HG03060 (cell line): Measurements from ENCODE around the gene APOBEC4.
"Not testable (repeated sequence)": the region's sequence is repeated elsewhere in the genome, so short reads cannot be mapped to it uniquely, and the experiment has no call there.

ENCODE experiments used
- ATAC-seq: cut with Tn5 transposase; IDR thresholded peaks from one replicate; pipeline ENCODE4 v1.9.1; 2021; ENCODE audit warnings: low read depth, moderate number of reproducible peaks; ENCODE audit not compliant: unreplicated experiment

Gene APOBEC4

DNA sequence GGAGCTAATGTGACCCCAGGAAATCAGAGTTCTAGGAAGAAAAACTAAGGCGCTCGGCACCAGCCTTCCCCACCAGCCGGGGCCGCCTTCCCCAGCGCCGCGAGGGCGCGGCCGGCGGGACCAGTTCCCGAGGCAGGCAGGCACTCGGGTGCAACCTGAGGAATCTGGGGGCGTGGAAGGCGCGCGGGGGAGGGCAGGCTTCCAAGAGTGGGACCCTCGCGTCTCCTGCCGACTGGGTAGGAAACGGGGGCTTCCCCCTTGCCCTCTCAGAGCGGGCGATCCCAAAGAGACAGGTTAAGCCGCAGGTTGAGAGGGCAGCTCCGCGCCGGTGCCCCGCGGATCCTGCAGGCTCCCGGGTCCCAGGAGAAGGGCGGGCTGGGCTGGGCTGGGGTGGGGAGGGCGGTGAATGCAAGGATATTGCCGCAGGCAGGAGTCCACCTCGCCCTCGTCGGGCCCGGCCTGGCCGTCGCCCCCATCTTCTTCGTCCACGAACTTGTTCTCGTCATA is 18.0 kb downstream of the APOBEC4 start:
- ATAC-seq = no peak

DNA sequence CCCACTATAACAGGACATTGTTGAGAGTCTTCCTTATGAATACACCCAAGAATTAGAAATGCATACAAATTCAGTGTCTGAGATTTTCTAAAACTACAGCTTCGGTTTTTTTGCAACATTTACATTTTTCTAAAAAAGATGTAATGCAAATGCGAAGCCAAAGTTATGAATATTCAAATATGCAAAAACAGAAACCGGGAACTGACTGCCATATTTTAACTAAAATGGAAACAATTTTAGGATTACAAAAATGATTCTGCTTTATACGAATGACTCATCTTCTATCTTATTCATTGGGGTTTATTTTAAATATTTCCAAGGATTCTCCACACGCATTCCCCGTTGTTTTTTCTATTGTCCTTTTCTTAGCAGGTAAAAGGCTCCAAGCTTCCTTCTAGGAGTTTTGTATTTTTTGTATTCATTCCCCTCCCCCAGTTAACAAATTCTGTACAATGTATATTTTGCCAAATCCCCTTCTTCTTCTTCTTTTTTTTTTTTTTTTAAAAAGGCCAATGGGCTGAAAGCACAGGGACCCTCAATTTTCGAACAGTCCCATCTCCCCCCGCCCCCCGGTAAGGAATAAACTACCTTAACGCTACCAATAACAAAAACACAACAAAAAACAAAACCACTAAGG is 18.6 kb downstream of the APOBEC4 start:
- ATAC-seq = no peak

- peak; percentile 62 for ATAC-seq
Measured at GRCh38 chr1:183633676-183634343, 19.3 kb downstream of the APOBEC4 start.

GRCh38 chr1:183632964-183633363 is 20.2 kb downstream of the APOBEC4 start:
- no peak for ATAC-seq

- ATAC-seq = no peak
Measured at GRCh38 chr1:183632114-183632513, 21.0 kb downstream of the APOBEC4 start.

- no peak for ATAC-seq
Measured at GRCh38 chr1:183630748-183631147, 22.4 kb downstream of the APOBEC4 start.

DNA sequence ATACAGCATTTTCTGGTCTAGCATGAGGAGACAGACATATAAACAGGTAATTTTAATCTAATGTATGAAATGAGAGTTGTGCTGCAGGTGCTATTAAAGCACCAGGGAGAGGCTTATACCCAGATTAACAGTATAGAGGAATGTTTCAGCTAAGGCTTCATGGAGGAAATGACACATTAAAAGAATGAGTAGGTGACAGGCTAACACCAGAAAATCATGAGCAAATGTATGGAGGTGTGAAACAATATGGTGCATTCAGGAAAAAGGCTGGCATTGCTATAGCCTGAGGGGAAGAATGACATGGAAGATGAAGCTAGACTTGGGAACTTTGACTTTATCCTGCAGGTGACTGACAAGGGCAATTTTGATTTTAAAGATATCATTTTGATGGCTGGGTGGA is 24.6 kb downstream of the APOBEC4 start:
- no peak for ATAC-seq

DNA sequence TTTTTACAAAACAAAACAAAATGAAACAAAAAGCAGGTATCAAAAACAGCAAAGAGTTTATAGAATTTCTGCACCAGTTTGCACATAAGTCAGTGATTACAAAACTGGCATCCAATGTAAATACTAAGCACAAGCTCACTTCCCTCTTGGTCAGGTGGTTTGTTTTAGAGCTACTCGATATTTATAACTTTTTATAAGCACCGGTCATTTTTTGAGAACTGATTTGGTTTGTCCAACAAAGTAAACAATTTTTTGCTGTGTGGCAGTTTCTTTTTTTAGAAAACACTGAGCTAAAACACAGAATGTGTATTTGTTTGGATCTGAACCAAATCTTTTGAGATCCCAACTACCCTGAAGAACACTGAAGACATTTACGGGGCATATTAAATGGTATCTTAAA is 26.9 kb downstream of the APOBEC4 start:
- ATAC-seq = not testable (repeated sequence)

DNA sequence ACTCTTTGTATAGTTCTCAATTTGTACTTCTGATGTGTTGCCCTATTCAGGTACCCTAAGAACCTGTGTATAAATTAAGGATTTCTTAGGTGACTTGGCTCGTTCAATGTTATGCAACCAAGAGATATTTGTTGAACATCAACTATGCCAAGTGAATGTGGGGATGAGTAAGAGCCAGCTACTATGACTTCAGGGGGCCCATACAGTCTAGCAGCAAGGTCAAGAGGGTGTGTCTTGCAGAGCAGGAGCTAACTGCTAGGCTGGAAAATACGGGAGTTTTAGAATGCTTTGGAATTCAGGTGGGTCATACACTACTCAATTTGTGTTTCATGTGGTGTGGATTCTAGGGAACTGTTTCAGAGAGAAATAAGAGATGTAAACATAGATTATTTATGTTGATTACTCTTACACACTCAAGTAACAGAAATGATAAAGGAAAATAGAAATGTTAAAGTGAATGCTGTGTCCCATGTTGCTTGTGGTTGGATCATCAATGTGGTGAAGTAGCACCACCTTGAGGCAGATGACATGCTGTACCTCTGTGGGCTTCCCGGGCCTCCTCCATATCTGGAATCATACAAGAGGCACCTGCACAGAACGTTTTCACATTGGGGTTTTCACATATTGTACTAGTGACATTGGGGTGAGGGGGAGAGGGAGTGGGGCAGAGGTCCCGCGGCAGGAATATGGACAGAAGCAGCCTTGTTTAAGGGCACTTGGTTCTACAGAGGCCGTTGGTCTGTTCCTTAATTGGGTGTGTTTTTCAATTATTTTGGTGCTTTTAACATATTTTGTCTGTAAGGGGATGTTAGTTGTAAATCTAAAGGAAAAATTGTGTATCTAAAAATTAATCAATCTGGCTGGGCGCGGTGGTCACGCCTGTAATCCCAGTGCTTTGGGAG is 30.0 kb downstream of the APOBEC4 start:
- peak; percentile 72 for ATAC-seq

DNA sequence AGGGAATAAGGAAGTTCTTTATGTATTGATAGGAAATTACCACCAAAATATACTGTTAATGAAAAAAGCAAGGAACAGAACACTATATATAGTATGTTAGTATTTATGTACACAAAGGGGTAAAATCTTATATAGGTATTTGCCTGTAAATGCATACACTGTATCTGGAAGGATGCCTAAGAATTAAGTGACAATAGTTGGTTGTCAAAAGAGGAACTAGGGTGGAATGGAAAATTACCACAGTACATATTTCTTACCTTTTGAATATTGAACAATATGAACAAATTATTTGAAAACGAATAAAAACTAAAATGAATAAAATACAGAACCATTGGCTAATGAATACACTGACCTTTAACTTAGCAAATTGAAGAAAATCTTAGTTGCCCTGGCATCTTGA is 31.1 kb downstream of the APOBEC4 start:
- no peak for ATAC-seq

DNA sequence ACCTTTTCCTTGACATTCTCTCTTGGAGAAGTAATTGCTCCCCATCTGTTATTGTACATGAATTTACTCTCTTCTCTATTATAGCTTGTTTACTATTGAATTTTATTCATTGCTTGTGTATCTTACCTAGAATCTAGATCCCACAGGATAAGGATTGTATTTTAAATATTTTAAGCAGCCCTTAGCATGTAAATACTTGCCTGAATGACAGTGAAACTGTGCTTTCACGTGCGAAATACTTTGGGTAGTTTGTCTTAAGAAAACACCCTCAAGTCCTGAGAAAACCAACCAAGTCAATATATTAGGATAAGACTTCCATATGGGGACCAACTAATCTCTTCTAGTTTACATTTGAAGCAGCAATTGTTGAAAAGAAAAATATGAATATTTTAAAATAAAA is 32.8 kb downstream of the APOBEC4 start:
- no peak for ATAC-seq

GRCh38 chr1:183619781-183620180 is 33.3 kb downstream of the APOBEC4 start:
- ATAC-seq = no peak

DNA sequence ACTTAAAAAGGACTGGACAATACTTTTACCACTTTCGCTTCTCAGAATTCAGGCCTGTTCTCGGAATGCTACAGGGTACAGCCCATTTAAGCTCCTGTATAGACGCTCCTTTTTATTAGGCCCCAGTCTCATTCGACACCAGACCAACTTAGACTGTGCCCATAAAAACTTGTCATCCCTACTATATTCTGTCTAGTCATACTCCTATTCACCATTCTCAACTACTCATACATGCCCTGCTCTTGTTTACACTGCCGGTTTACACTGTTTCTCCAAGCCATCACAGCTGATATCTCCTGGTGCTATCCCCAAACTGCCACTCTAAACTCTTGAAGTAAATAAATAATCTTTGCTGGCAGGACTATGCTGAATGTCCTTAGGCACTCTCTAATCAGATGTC is 34.9 kb downstream of the APOBEC4 start:
- not testable (repeated sequence) for ATAC-seq

- not testable (repeated sequence) for ATAC-seq
Measured at GRCh38 chr1:183612975-183613374, 40.1 kb downstream of the APOBEC4 start.

DNA sequence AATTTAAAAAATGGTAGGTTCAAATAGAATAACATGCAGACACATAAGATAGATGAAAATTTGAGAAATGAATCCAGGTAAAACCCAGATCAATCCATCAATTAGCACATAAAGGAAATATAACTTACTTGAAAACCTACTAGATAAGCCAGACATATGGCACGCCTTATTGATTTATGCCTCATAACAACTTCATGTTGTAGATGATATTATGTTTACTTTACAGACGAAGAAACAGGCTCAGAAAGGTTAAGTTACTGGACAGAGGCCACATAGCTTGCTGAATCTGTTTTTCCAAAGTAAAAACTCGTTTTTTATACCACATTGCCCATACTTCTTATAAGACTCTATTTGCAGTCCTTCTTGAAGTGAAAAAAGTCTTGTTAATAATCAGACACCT is 40.7 kb downstream of the APOBEC4 start:
- no peak for ATAC-seq

DNA sequence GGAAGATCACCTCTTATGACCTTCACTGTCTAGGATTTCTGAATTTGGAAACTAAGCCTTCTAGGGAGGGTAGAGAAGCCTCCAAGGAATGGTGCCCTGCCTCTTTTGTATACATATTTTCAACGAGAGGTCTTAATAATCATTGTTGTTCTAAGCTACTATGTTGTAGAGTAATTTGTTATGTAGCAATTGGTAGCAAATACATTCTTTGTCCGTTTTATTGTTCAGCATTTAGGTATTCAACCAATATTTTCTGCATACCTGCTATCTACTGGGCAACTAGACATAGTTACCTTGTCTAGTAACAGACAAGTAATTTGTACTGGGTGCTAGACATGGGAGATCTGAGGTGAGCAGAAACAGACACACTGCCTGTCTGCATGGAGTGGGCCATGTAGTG is 42.1 kb downstream of the APOBEC4 start:
- no peak for ATAC-seq

- no peak for ATAC-seq
Measured at GRCh38 chr1:183609759-183610452, 43.2 kb downstream of the APOBEC4 start.

DNA sequence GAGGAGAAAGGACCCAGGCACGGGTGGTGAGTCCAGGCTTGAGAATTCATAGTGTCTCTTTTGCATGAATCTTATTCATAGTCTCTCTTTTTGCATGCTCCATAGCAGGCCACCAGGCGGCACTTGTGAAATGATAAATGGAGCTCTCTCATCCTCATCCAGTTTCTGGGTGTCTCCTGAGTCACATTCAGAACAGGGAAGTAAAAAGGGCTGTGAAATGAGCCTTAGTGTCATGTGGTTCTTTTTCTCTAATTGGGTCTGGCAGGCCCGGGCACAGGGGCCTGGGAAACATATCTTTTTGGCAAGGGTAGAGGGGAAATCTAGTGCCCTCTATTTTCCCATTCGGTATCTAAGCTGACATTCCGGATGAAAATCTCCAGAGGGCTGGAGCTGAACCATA is 43.8 kb downstream of the APOBEC4 start:
- ATAC-seq = no peak

DNA sequence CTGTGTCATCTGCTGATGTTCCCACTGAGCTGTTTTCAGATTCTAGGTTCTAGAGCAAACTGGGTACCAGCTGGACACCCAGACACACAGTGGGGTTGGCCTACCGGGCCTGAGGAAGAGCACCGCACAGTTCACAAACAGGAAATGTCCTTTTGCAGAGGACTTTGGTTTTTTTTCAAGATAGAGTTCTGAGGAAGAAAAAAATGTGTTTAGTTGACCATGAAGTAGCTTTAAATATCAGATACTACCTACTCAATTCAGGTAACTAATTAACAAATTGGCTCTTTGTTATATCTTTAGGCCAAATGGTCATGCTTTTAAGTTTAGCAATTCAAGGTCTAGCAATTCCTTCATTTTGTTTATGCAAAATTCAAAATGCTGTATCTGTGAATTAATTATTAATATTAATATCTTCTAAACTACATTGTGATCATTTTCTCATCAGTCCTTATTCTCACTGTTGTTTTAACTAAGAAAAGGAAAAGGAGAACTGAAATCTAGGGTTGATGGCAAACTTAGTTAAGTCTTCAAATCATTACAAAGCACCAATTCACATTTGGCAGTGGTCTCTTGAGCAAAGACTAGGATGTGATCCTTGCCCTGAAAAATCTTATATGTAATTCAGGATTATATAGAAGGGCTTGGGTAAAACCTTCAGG is 45.7 kb downstream of the APOBEC4 start:
- ATAC-seq = no peak

DNA sequence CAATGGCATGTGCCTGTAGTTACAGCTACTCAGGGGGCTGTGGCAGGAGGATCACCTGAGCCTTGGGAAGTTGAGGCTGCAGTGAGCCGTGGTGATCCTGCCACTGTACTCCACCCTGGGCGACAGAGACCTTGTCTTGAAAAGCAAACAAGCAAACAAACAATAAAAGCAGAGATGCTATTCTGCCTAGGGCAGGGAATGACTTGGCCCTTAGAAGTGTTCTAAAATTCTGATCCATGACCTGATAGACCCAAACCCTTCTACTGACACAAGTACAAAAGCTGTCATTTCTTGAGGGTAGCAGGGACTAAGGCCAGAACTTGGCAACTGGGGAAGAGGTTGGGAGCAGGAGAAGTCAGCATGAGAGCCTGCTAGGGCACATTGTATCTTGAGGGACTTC is 47.2 kb downstream of the APOBEC4 start:
- ATAC-seq = no peak
